ENCODE data around the gene LRRC26.

GRCh38 chr9:137148242-137148641 is 21.6 kb downstream of the LRRC26 start:
- TF ChIP-seq POLR2A (IDR thresholded peaks at IDR 0.05) (no peak), POLR2AphosphoS5 (IDR thresholded peaks at IDR 0.05) (no peak)

Measured in sigmoid colon (tissue), 4 donors.